ENCODE measurements around the gene TNFAIP2. TPM values are rescaled to one million over a fixed set of nuclear protein-coding genes. Genes with fewer than 3 reads are reported as not detected.
A peak's percentile ranks its signal among the peaks of the same experiment; 100 is the strongest.

The TNFAIP2 gene
- total and polyA plus RNA-seq, 9 of the 15 experiments (the other 6 are each of a cell fraction or from before 2014, with no cell fraction given), result 22.6 to 68.6 (median 44.6) TPM

DNA sequence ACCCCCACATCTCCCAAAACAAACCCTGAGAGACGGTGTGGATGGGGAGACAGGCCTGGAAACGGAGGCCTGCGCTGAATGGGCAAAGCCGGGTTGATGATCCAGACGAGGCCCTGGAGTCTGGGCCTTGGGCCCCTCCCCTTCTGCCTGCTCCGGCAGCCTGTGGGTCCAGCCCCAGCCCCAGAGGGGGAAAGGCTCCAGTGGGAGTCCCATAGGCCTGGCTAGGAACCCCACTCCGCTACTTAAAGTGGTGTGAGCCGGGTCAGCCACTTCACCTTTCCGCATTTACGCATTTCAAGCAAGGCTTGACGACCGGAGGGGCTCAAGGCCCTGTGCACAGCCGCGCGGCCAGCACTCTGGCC, 695 bp upstream of the TNFAIP2 start (continued):
- TF ChIP-seq BRCA1 (IDR thresholded peaks at IDR 0.05) (no peak), BRCA1 (CRISPR knock-in tag; IDR thresholded peaks at IDR 0.05) (0 out of 2 replicates have a peak, but pooled peaks have one; percentile 9)

DNA sequence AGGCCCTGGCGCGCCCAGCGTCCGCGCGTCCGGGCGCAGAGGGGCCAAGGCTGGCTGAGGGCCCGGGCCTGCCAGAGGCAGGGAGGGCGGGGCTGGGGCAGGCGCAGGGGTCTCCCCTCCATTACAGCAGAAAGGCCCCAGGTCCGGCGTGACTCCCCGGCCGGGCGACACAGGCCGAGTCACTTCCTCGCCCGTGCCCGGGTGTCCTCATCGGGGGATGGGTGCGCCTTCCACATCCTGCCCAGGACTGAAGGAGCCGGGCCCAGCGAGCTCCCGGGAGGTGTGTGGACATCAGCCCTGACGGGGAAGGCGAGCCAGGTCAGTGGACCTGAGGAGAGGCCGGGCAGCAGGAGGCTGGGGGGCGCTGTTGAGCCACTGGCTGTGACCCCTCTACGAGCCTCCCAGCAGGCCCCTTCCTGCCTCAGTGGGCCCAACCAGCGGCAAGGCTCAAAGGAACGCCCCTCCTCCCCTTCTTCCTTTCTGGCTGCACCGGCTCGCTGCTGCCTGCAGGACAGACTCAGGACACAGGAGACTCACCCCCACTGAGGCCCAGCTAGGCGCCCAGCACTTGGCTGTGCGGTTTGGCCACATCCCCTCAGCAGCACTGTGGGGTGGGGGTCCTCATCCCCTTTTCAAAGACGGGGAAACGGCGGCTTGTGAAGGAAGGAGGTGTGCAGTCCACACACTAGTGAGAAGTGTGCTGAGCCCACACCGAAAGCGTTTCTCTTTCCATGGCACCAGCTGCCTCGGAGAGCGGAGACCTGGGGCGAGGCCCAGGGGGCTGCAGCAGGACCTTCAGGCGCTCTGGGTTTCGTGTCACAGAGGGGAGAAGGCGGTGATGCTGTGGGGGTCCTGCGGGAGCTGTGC, 606 bp downstream of the TNFAIP2 start:
- Histone ChIP-seq H3K4me3 (peak overlapping the region; percentile 53), H3K9me1 (ENCODE audit: control insufficient read depth, insufficient read depth, low read length) (no peaks in the 10 kb centered on the region), H3K4me2 (ENCODE audit: insufficient read depth, low read length) (peak overlapping the region; percentile 72), H3K27ac (ENCODE audit: extremely low read depth, low read depth, low read length) (peak overlapping the region; percentile 76), H2AFZ (ENCODE audit: low read depth, low read length) (peak overlapping the region; percentile 79), H3K36me3 (ENCODE audit: control insufficient read depth, insufficient read depth, low read length) (peaks cover 24% of the 10 kb centered on the region; the same call in 1 of the 3 replicates), H3K27me3 (ENCODE audit: control insufficient read depth in 2 of 2, insufficient read depth in 2 of 2, low read length in 2 of 2) (no peaks in the 10 kb centered on the region), H3K9me3 (replicated peaks; ENCODE audit: control insufficient read depth, insufficient read depth, low read depth, low read length) (no peaks in the 10 kb centered on the region), H3K79me2 (ENCODE audit: control insufficient read depth, insufficient read depth, low read length) (peaks cover 21% of the 10 kb centered on the region), H3K4me1 (replicated peaks in 1 of 2; ENCODE audit: control insufficient read depth in 2 of 2, insufficient read depth in 2 of 2, low read length in 2 of 2) (peaks cover 20 to 87% of the 10 kb centered on the region in 2 experiments), H3K9ac (ENCODE audit: insufficient read depth in 1 of 2, low read depth in 2 of 2, low read length in 2 of 2) (peak overlapping the region; percentile 75 to 94; a peak in 3 of 4 replicates), H4K20me1 (replicated peaks; ENCODE audit: control insufficient read depth, insufficient read depth, low read length) (no peaks in the 10 kb centered on the region)
- ATAC-seq (peak; percentile 64), FAIRE-seq (no peak), DNase-seq (ENCODE audit: extremely low read depth in 1 of 4, low spot score in 3 of 4) (peak in 3 of 4 experiments; percentile 49 to 59 (median 50))
- intact Hi-C loops (cut with micrococcal nuclease) (no loop called here), in situ Hi-C loops (cut with MboI) (no loop called here)
- TSS peak; percentile 60 for BruUV-seq (replicated peaks)
- WGBS (ENCODE audit: insufficient coverage, low coverage, missing lambda C conversion rate), result 42% methylated on average over 12 of the region's 48 CpGs
- ChIA-PET POLR2A (interaction anchor here (1.0 kb wide), 1 partner anchor 18 kb away, joined by 4 read pairs; no protein-coding TSS in a partner anchor), CTCF (ENCODE audit: low intra/inter-chr PET ratio) (interaction anchor here (0.9 kb wide), 1 partner anchor 18 kb away, joined by 3 read pairs; no protein-coding TSS in a partner anchor)
- no peak for TF ChIP-seq ZNF431 (CRISPR knock-in tag; IDR thresholded peaks at IDR 0.05)
- TF ChIP-seq ZNF197 (CRISPR knock-in tag; IDR thresholded peaks at IDR 0.05; ENCODE audit: low read depth), result no peak
- TF ChIP-seq ZNF444 (CRISPR knock-in tag; IDR thresholded peaks at IDR 0.05), result no peak
- no peak for TF ChIP-seq MCM7 (IDR thresholded peaks at IDR 0.05)
- TF ChIP-seq ILF3 (IDR thresholded peaks at IDR 0.05; ENCODE audit: borderline replicate concordance), result no peak
- TF ChIP-seq TEAD4 (IDR thresholded peaks at IDR 0.05; ENCODE audit: low read length), result no peak
- no peak for TF ChIP-seq TEAD4 (CRISPR knock-in tag; IDR thresholded peaks at IDR 0.05; ENCODE audit: borderline replicate concordance)
- no peak for TF ChIP-seq CREBBP (IDR thresholded peaks at IDR 0.05; ENCODE audit: low read depth, low read length)
- TF ChIP-seq CREB1 (IDR thresholded peaks at IDR 0.05), result no peak
- no peak for TF ChIP-seq CREB1 (CRISPR knock-in tag; IDR thresholded peaks at IDR 0.05)
- TF ChIP-seq CGGBP1 (CRISPR knock-in tag; IDR thresholded peaks at IDR 0.05), result no peak
- no peak for TF ChIP-seq NR2F6 (CRISPR knock-in tag; IDR thresholded peaks at IDR 0.05)
- peak; percentile 72 for TF ChIP-seq ZFX (CRISPR knock-in tag; IDR thresholded peaks at IDR 0.05)
- 0 out of 2 replicates have a peak, but pooled peaks have one; percentile 6 for TF ChIP-seq SMC3 (conservative IDR thresholded peaks at IDR 0.05; ENCODE audit: insufficient read depth, low read depth, low read length)
- TF ChIP-seq GTF2E2 (tag; IDR thresholded peaks at IDR 0.05), result no peak
- TF ChIP-seq BMI1 (IDR thresholded peaks at IDR 0.05; ENCODE audit: low read length), result no peak
- no peak for TF ChIP-seq GABPB2 (CRISPR knock-in tag; conservative IDR thresholded peaks at IDR 0.05)
- no peak for TF ChIP-seq MED1 (CRISPR knock-in tag; IDR thresholded peaks at IDR 0.05; ENCODE audit: borderline replicate concordance)
- TF ChIP-seq RB1 (IDR thresholded peaks at IDR 0.05; ENCODE audit: low read depth), result no peak
- TF ChIP-seq, protein P1, sequence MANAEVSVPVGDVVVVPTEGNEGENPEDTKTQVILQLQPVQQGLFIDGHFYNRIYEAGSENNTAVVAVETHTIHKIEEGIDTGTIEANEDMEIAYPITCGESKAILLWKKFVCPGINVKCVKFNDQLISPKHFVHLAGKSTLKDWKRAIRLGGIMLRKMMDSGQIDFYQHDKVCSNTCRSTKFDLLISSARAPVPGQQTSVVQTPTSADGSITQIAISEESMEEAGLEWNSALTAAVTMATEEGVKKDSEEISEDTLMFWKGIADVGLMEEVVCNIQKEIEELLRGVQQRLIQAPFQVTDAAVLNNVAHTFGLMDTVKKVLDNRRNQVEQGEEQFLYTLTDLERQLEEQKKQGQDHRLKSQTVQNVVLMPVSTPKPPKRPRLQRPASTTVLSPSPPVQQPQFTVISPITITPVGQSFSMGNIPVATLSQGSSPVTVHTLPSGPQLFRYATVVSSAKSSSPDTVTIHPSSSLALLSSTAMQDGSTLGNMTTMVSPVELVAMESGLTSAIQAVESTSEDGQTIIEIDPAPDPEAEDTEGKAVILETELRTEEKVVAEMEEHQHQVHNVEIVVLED (CRISPR knock-in tag; IDR thresholded peaks at IDR 0.05), result no peak

All from K562 (cell line).